SU-DHL-6 (cell line): ENCODE data around the gene PRKCZ.

Source experiments
- H2AFZ ChIP-seq: fragments of 200-600 bp; sonication (generic); 2 replicates; pipeline ENCODE4 v1.6.1; 2014; ENCODE audit warnings: low read depth, mild to moderate bottlenecking, moderate library complexity, mixed read lengths, antibody characterized with exemption, low read length; ENCODE audit not compliant: severe bottlenecking
- H3F3A ChIP-seq: fragments of 200-600 bp; shearing (Covaris generic); 2 replicates; pipeline ENCODE4 v1.6.0; 2016; ENCODE audit warnings: antibody characterized with exemption, mild to moderate bottlenecking; ENCODE audit not compliant: insufficient read depth
- H3K27ac ChIP-seq: fragments of 200-600 bp; sonication (generic); 2 replicates; pipeline ENCODE4 v1.5.1; 2016; ENCODE audit warnings: low read depth, mild to moderate bottlenecking, low read length, moderate library complexity, mixed read lengths
- H3K27me3 ChIP-seq: fragments of 200-600 bp; sonication (generic), shearing (Covaris generic); 2 replicates; pipeline ENCODE4 v1.6.0; 2014; ENCODE audit warnings: mild to moderate bottlenecking, low read length
- H3K36me3 ChIP-seq: fragments of 200-600 bp; sonication (generic); 2 replicates; pipeline ENCODE4 v1.6.1; 2014; ENCODE audit warnings: mild to moderate bottlenecking, low read length, mixed read lengths
- H3K4me2 ChIP-seq: fragments of 300-600, 200-600 bp; shearing (Covaris generic), sonication (generic); 2 replicates; pipeline ENCODE4 v1.6.0; 2014; ENCODE audit warnings: low read length, low read depth, mild to moderate bottlenecking; ENCODE audit not compliant: poor library complexity, severe bottlenecking
- H3K4me3 ChIP-seq: fragments of 200-600 bp; sonication (generic); 2 replicates; pipeline ENCODE4 v1.5.1; 2014; ENCODE audit warnings: antibody characterized with exemption, low read length, mild to moderate bottlenecking, mixed read lengths; ENCODE audit not compliant: insufficient read depth, poor library complexity, severe bottlenecking
- H3K79me2 ChIP-seq: fragments of 200-600 bp; sonication (generic); 2 replicates; pipeline ENCODE4 v1.6.1; 2014; ENCODE audit warnings: mild to moderate bottlenecking, low read length, moderate library complexity; ENCODE audit not compliant: insufficient read depth
- H3K9ac ChIP-seq: fragments of 200-600 bp; sonication (generic); 2 replicates; pipeline ENCODE4 v1.7.0; 2014; ENCODE audit warnings: mild to moderate bottlenecking, low read length
- H3K9me2 ChIP-seq: fragments of 200-600 bp; sonication (generic); replicated peaks from 2 replicates; pipeline ENCODE4 v1.6.1; 2014; ENCODE audit warnings: low read length; ENCODE audit not compliant: insufficient read depth
- H3K9me3 ChIP-seq: fragments of 200-600 bp; sonication (generic); 2 replicates; pipeline ENCODE4 v1.6.1; 2014; ENCODE audit warnings: low read length, mixed read lengths; ENCODE audit not compliant: insufficient read depth
- H4K20me1 ChIP-seq: fragments of 200-600 bp; sonication (generic); 2 replicates; pipeline ENCODE4 v1.6.1; 2014; ENCODE audit warnings: low read depth, mild to moderate bottlenecking, antibody characterized with exemption, low read length, moderate library complexity, mixed read lengths
- EZH2phosphoT487 ChIP-seq: fragments of 200-600 bp; sonication (generic), shearing (Covaris generic); conservative IDR thresholded peaks from 2 replicates; pipeline ENCODE4 v1.6.1; 2018; ENCODE audit warnings: mild to moderate bottlenecking, antibody characterized with exemption, low read length, moderate library complexity, mixed read lengths
- TF ChIP-seq, protein P1 (sequence below): fragments of 200-600 bp; sonication (generic); IDR thresholded peaks from one replicate; pipeline ENCODE4 v1.5.1; 2017; ENCODE audit warnings: antibody characterized with exemption, mild to moderate bottlenecking, low read length, moderate library complexity; ENCODE audit not compliant: insufficient read depth, poor library complexity, severe bottlenecking

The PRKCZ gene

DNA sequence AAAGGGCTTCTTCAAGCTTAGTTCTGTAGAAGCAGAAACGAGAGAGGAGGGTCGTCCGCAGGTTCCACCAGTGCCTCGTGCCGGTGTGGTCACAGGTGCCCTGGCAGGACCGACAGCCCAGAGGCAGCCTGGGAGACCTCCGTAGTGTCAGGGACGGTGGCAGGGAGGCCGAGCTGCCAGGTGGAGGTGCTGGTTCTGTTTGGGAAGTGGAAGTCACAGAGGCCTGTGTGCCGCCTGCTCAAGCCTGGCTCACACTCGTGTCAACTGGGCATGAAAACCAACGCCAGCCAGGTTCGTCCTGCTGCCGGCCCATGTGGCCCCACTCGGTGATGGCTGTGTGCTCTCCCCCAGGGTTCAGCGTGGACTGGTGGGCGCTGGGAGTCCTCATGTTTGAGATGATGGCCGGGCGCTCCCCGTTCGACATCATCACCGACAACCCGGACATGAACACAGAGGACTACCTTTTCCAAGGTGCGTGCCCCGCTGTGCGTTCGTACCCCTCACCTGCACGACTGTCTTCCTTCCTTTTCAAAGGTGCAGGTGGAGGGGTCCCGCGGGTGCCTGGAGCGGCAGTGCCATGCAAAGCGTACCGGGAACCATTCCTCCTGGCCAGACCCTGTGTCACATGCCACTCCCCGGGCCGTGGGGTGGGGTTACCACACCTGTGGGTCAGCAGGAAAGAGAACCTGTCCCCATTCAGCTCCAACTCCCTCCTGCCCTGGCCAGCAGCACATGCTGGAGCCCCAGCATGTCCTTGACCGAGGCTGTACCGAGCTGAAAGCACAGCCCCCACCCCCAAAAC is 123.5 kb downstream of the PRKCZ start:
- no peaks in the 10 kb centered on the region for H3K36me3 ChIP-seq

DNA sequence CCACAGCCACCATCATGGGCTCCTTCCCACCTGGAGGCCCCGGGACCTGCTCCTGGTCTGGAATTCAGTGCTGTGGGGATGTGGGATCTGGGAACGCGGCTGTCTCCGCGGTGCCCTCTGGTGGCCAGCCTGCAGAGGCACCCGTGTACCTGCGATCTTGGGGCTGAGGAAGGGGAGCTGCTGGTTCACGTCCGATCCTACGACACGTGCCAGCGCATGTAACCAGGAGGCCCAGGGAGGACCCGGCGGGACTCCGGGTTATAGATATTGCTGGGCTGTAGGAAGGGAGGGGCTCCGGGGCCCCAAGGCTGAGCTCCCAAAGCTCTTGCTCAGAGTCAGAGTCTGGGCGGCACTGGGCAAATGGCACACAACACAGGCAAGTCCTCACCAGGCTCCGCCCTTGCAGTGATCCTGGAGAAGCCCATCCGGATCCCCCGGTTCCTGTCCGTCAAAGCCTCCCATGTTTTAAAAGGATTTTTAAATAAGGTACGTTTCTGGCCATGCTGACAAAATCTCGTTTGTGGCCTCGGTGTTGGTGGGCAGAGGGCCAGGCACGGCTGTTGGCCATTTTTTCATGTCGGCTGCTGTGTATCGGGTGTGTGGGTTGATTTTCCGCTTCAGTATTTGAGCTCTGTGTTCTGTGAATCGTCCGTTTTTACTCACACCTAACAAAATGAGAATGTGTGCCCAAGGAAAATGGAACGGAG is 124.3 kb downstream of the PRKCZ start:
- Histone ChIP-seq H3K9ac (no peak overlapping the region), H3K36me3 (no peaks in the 10 kb centered on the region), H4K20me1 (no peaks in the 10 kb centered on the region), H3K4me2 (no peak overlapping the region), H2AFZ (no peak overlapping the region), H3K9me2 (no peaks in the 10 kb centered on the region), H3F3A (no peaks in the 10 kb centered on the region), H3K79me2 (no peaks in the 10 kb centered on the region), H3K27me3 (no peaks in the 10 kb centered on the region), H3K9me3 (no peaks in the 10 kb centered on the region), H3K4me3 (no peak overlapping the region), H3K27ac (no peak overlapping the region)
- TF ChIP-seq, protein P1, sequence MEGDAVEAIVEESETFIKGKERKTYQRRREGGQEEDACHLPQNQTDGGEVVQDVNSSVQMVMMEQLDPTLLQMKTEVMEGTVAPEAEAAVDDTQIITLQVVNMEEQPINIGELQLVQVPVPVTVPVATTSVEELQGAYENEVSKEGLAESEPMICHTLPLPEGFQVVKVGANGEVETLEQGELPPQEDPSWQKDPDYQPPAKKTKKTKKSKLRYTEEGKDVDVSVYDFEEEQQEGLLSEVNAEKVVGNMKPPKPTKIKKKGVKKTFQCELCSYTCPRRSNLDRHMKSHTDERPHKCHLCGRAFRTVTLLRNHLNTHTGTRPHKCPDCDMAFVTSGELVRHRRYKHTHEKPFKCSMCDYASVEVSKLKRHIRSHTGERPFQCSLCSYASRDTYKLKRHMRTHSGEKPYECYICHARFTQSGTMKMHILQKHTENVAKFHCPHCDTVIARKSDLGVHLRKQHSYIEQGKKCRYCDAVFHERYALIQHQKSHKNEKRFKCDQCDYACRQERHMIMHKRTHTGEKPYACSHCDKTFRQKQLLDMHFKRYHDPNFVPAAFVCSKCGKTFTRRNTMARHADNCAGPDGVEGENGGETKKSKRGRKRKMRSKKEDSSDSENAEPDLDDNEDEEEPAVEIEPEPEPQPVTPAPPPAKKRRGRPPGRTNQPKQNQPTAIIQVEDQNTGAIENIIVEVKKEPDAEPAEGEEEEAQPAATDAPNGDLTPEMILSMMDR: peak; percentile 81
- no peak for TF ChIP-seq EZH2phosphoT487

More for the DNA sequence above, 123.5 kb downstream of the PRKCZ start:
- Histone ChIP-seq H4K20me1 (no peaks in the 10 kb centered on the region), H3K9me2 (no peaks in the 10 kb centered on the region), H3K4me3 (no peak overlapping the region), H3K79me2 (no peaks in the 10 kb centered on the region), H2AFZ (no peak overlapping the region), H3K9me3 (no peaks in the 10 kb centered on the region), H3K27me3 (no peaks in the 10 kb centered on the region), H3F3A (no peaks in the 10 kb centered on the region), H3K4me2 (no peak overlapping the region), H3K27ac (no peak overlapping the region), H3K9ac (no peak overlapping the region)
- TF ChIP-seq EZH2phosphoT487: no peak
- TF ChIP-seq, protein P1: no peak

DNA sequence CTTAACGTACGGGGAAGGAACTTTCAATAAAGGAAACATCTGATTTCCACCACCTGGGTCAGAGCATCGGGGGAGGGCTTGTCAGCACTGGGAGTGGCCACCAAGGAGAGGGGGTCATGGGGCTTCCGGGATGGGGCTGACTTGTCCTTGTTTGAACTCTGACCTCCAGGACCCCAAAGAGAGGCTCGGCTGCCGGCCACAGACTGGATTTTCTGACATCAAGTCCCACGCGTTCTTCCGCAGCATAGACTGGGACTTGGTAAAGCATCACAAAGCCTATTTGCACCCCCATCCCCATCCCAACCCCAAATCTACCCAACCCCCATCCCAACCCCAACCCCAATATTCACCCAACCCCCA is 124.8 kb downstream of the PRKCZ start:
- no peaks in the 10 kb centered on the region for H3K9me3 ChIP-seq
- H2AFZ ChIP-seq: no peak overlapping the region
- H3K27me3 ChIP-seq: no peaks in the 10 kb centered on the region
- no peak overlapping the region for H3K4me2 ChIP-seq
- H3K9ac ChIP-seq: no peak overlapping the region
- H3K9me2 ChIP-seq: no peaks in the 10 kb centered on the region
- no peaks in the 10 kb centered on the region for H4K20me1 ChIP-seq
- no peaks in the 10 kb centered on the region for H3F3A ChIP-seq
- H3K36me3 ChIP-seq: no peaks in the 10 kb centered on the region
- no peaks in the 10 kb centered on the region for H3K79me2 ChIP-seq
- no peak overlapping the region for H3K27ac ChIP-seq
- H3K4me3 ChIP-seq: no peak overlapping the region
- TF ChIP-seq, protein P1: no peak
- TF ChIP-seq EZH2phosphoT487: no peak
